ENCODE measurements around the gene TSPEAR. TPM values are rescaled to one million over a fixed set of nuclear protein-coding genes. Genes with fewer than 3 reads are reported as not detected.

Gene TSPEAR
- polyA plus RNA-seq, 1 of the 3 experiments (the other 2 are of a cell fraction), result 0.08 TPM

DNA sequence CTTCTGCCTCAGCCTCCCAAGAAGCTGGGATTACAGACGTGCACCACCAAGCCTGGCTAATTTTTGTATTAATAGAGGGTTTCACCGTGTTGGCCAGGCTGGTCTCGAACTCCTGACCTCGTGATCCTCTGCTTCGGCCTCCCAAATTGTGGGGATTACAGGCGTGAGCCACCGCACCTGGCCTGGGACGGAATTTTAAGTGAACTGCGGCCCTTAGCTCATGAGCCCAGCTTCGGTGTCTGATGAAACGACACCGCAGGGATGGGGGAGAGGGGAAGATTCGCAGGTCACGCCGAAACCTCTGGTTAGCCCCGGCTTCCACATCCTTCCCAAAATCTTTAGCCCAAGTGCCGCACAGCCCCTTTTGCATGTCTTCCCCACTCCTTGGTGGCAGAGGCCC, 217.0 kb downstream of the TSPEAR start:
- H3F3A ChIP-seq (replicated peaks; ENCODE audit: insufficient read depth), result no peaks in the 10 kb centered on the region
- H3K4me3 ChIP-seq (ENCODE audit: low read depth in 2 of 2, low read length in 1 of 2), result no peak overlapping the region
- CTCF ChIA-PET, result interaction anchor here (0.6 to 4.4 kb wide), 5 partner anchors 9 to 299 kb away, joined by 3 to 21 read pairs (median 4); no protein-coding TSS in a partner anchor
- H3K4me1 ChIP-seq (ENCODE audit: control insufficient read depth in 1 of 2, insufficient read depth in 2 of 2, low read depth in 1 of 2, low read length in 1 of 2), result no peaks in the 10 kb centered on the region
- no peaks in the 10 kb centered on the region for H4K20me1 ChIP-seq (ENCODE audit: insufficient read depth)
- WGBS (ENCODE audit: low lambda C conversion rate), result 85% methylated on average over 14 of the region's 17 CpGs
- H3K79me2 ChIP-seq (ENCODE audit: insufficient read depth), result no peaks in the 10 kb centered on the region
- no peak overlapping the region for H3K9ac ChIP-seq
- peaks cover 11% of the 10 kb centered on the region; the same call in 1 of the 2 replicates for H3K9me3 ChIP-seq
- no peak overlapping the region for H3K4me2 ChIP-seq
- TF ChIP-seq, protein P1, sequence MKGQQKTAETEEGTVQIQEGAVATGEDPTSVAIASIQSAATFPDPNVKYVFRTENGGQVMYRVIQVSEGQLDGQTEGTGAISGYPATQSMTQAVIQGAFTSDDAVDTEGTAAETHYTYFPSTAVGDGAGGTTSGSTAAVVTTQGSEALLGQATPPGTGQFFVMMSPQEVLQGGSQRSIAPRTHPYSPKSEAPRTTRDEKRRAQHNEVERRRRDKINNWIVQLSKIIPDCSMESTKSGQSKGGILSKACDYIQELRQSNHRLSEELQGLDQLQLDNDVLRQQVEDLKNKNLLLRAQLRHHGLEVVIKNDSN (IDR thresholded peaks at IDR 0.05; ENCODE audit: borderline replicate concordance, low read depth), result no peak
- TF ChIP-seq RAD21 (IDR thresholded peaks at IDR 0.05; ENCODE audit: low read length) (no peak), SMC3 (IDR thresholded peaks at IDR 0.05; ENCODE audit: low read depth, low read length) (no peak), MEF2A (IDR thresholded peaks at IDR 0.05; ENCODE audit: borderline replicate concordance, low read depth) (no peak), TCF12 (IDR thresholded peaks at IDR 0.05) (no peak), MXI1 (IDR thresholded peaks at IDR 0.05; ENCODE audit: low read depth, low read length) (no peak), FOXM1 (IDR thresholded peaks at IDR 0.05; ENCODE audit: low read depth) (no peak), SIN3A (IDR thresholded peaks at IDR 0.05; ENCODE audit: borderline replicate concordance, low read depth, low read length) (no peak), GATA2 (CRISPR knock-in tag; IDR thresholded peaks at IDR 0.05) (no peak), RFX5 (IDR thresholded peaks at IDR 0.05; ENCODE audit: low read length) (no peak), FOSL2 (IDR thresholded peaks at IDR 0.05; ENCODE audit: borderline replicate concordance, low read depth) (no peak), TAF1 (IDR thresholded peaks at IDR 0.05; ENCODE audit: borderline replicate concordance, low read depth, low read length) (no peak), EZH2phosphoT487 (IDR thresholded peaks at IDR 0.05; ENCODE audit: borderline replicate concordance, low read depth) (no peak), RCOR1 (IDR thresholded peaks at IDR 0.05; ENCODE audit: low read length) (no peak), NFIC (IDR thresholded peaks at IDR 0.05; ENCODE audit: borderline replicate concordance) (no peak)
- TF ChIP-seq, protein P2, sequence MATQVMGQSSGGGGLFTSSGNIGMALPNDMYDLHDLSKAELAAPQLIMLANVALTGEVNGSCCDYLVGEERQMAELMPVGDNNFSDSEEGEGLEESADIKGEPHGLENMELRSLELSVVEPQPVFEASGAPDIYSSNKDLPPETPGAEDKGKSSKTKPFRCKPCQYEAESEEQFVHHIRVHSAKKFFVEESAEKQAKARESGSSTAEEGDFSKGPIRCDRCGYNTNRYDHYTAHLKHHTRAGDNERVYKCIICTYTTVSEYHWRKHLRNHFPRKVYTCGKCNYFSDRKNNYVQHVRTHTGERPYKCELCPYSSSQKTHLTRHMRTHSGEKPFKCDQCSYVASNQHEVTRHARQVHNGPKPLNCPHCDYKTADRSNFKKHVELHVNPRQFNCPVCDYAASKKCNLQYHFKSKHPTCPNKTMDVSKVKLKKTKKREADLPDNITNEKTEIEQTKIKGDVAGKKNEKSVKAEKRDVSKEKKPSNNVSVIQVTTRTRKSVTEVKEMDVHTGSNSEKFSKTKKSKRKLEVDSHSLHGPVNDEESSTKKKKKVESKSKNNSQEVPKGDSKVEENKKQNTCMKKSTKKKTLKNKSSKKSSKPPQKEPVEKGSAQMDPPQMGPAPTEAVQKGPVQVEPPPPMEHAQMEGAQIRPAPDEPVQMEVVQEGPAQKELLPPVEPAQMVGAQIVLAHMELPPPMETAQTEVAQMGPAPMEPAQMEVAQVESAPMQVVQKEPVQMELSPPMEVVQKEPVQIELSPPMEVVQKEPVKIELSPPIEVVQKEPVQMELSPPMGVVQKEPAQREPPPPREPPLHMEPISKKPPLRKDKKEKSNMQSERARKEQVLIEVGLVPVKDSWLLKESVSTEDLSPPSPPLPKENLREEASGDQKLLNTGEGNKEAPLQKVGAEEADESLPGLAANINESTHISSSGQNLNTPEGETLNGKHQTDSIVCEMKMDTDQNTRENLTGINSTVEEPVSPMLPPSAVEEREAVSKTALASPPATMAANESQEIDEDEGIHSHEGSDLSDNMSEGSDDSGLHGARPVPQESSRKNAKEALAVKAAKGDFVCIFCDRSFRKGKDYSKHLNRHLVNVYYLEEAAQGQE (IDR thresholded peaks at IDR 0.05; ENCODE audit: low read depth, low read length), result no peak
- TF ChIP-seq, protein P3, sequence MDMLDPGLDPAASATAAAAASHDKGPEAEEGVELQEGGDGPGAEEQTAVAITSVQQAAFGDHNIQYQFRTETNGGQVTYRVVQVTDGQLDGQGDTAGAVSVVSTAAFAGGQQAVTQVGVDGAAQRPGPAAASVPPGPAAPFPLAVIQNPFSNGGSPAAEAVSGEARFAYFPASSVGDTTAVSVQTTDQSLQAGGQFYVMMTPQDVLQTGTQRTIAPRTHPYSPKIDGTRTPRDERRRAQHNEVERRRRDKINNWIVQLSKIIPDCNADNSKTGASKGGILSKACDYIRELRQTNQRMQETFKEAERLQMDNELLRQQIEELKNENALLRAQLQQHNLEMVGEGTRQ (IDR thresholded peaks at IDR 0.05; ENCODE audit: borderline replicate concordance, low read depth, low read length), result no peak
- no peak for DNase-seq
- no peak overlapping the region for H3K27ac ChIP-seq (ENCODE audit: low read depth in 2 of 2, low read length in 1 of 2)
- H2AFZ ChIP-seq (ENCODE audit: low read depth), result no peak overlapping the region
- H3K36me3 ChIP-seq (replicated peaks in 1 of 2; ENCODE audit: control insufficient read depth in 1 of 2, insufficient read depth in 2 of 2, low read length in 1 of 2), result no peaks in the 10 kb centered on the region
- POLR2A ChIA-PET, result no interaction called here
- no peaks in the 10 kb centered on the region for H3K9me2 ChIP-seq
- H3K27me3 ChIP-seq (ENCODE audit: insufficient read depth), result no peaks in the 10 kb centered on the region; the same call in 1 of the 2 replicates

Measured in SK-N-SH (cell line).